Measurements from ENCODE around the gene KRT17. TPM values are rescaled to one million over a fixed set of nuclear protein-coding genes. Genes with fewer than 3 reads are reported as not detected.

Gene KRT17
- total RNA-seq, 2 experiments from 2014 or later, result not detected

DNA sequence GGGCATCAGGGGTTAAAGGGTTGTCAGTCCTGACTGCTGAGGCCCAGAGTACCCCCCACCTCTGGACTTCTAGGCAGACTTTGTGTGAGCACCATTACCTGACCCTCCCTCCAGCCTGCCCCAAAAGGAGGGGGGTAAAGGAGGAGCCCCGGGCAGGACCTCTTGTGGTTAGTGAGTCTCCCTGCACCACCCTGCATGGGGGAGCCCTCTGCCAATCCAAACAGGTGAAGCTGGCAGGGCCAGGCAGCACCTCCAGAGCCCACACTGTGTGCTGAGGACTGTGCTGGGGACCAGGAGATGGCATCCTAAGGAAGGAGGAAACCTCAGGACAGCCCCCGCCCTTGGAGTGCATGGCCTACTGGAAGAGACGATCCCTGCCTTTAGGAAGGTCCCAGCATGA, 35.1 kb downstream of the KRT17 start:
- no peak for TF ChIP-seq CTCF (IDR thresholded peaks at IDR 0.05)
- Mint-ChIP-seq H3K4me3 (no peak overlapping the region), H3K4me1 (ENCODE audit: low read depth) (no peaks in the 10 kb centered on the region), H3K27ac (no peak overlapping the region), H3K36me3 (ENCODE audit: low read depth) (no peaks in the 10 kb centered on the region), H3K27me3 (peaks cover 30% of the 10 kb centered on the region), H3K9me3 (no peaks in the 10 kb centered on the region)
- H3K27ac ChIP-seq (ENCODE audit: low read depth in 1 of 2, low read length in 2 of 2), result no peak overlapping the region
- POLR2A ChIA-PET, result no interaction called here
- H3K4me3 ChIP-seq (ENCODE audit: low read length), result no peak overlapping the region
- H3K27me3 ChIP-seq (ENCODE audit: control insufficient read depth in 1 of 2, insufficient read depth in 2 of 2, low read length in 2 of 2), result no peaks in the 10 kb centered on the region
- DNase-seq (no peak), ATAC-seq (ENCODE audit: poor library complexity) (no peak)
- H3K9me3 ChIP-seq (ENCODE audit: control insufficient read depth in 1 of 2, insufficient read depth in 1 of 2, low read length in 2 of 2), result no peaks in the 10 kb centered on the region
- CTCF ChIA-PET, result no interaction called here
- no peaks in the 10 kb centered on the region for H3K36me3 ChIP-seq (ENCODE audit: insufficient read depth, low read length)
- intact Hi-C loops (cut with DNase I, micrococcal nuclease), result no loop called here
- no peaks in the 10 kb centered on the region for H3K4me1 ChIP-seq (ENCODE audit: insufficient read depth, low read length)

GRCh38 chr17:41588126-41588810, 36.1 kb downstream of the KRT17 start:
- no peaks in the 10 kb centered on the region for H3K27me3 ChIP-seq (ENCODE audit: control insufficient read depth in 1 of 2, insufficient read depth in 2 of 2, low read length in 2 of 2)
- H3K4me3 Mint-ChIP-seq, result no peak overlapping the region
- H3K27ac ChIP-seq (ENCODE audit: low read depth in 1 of 2, low read length in 2 of 2), result no peak overlapping the region
- H3K27me3 Mint-ChIP-seq, result peaks cover 39% of the 10 kb centered on the region
- ChIA-PET POLR2A (no interaction called here), CTCF (no interaction called here)
- H3K9me3 Mint-ChIP-seq, result no peaks in the 10 kb centered on the region
- H3K36me3 ChIP-seq (ENCODE audit: insufficient read depth, low read length), result no peaks in the 10 kb centered on the region
- H3K4me3 ChIP-seq (ENCODE audit: low read length), result no peak overlapping the region
- DNase-seq (no peak), ATAC-seq (ENCODE audit: poor library complexity) (no peak)
- H3K36me3 Mint-ChIP-seq (ENCODE audit: low read depth), result no peaks in the 10 kb centered on the region
- no peaks in the 10 kb centered on the region for H3K9me3 ChIP-seq (ENCODE audit: control insufficient read depth in 1 of 2, insufficient read depth in 1 of 2, low read length in 2 of 2)
- no peaks in the 10 kb centered on the region for H3K4me1 Mint-ChIP-seq (ENCODE audit: low read depth)
- no peak for TF ChIP-seq CTCF (IDR thresholded peaks at IDR 0.05)
- no peaks in the 10 kb centered on the region for H3K4me1 ChIP-seq (ENCODE audit: insufficient read depth, low read length)
- H3K27ac Mint-ChIP-seq, result no peak overlapping the region
- intact Hi-C loops (cut with DNase I, micrococcal nuclease), result no loop called here

GRCh38 chr17:41586863-41587495, 37.4 kb downstream of the KRT17 start, which contains the start of gene KRT14:
Gene KRT14 (minus strand): TSS chr17:41586895. CDS start chr17:41586834, 61 bp downstream.
- Histone ChIP-seq H3K4me1 (ENCODE audit: insufficient read depth, low read length) (no peaks in the 10 kb centered on the region), H3K9me3 (ENCODE audit: control insufficient read depth in 1 of 2, insufficient read depth in 1 of 2, low read length in 2 of 2) (no peaks in the 10 kb centered on the region), H3K27ac (ENCODE audit: low read depth in 1 of 2, low read length in 2 of 2) (no peak within 1 kb of the TSS), H3K36me3 (ENCODE audit: insufficient read depth, low read length) (no peaks in the 10 kb centered on the region), H3K4me3 (ENCODE audit: low read length) (no peak within 1 kb of the TSS), H3K27me3 (ENCODE audit: control insufficient read depth in 1 of 2, insufficient read depth in 2 of 2, low read length in 2 of 2) (no peaks in the 10 kb centered on the region)
- no peak for ATAC-seq (ENCODE audit: poor library complexity)
- intact Hi-C loops (cut with DNase I, micrococcal nuclease), result no loop called here
- no peak within 1 kb of the TSS for H3K27ac Mint-ChIP-seq
- no peaks in the 10 kb centered on the region for H3K4me1 Mint-ChIP-seq (ENCODE audit: low read depth)
- POLR2A ChIA-PET, result no interaction called here
- CTCF ChIA-PET, result no interaction called here
- DNase-seq, result no peak
- H3K9me3 Mint-ChIP-seq, result no peaks in the 10 kb centered on the region
- H3K27me3 Mint-ChIP-seq, result peaks cover 40% of the 10 kb centered on the region
- no peak for TF ChIP-seq CTCF (IDR thresholded peaks at IDR 0.05)
- no peak within 1 kb of the TSS for H3K4me3 Mint-ChIP-seq
- no peaks in the 10 kb centered on the region for H3K36me3 Mint-ChIP-seq (ENCODE audit: low read depth)

Measured in CD4-positive, alpha-beta T cell (primary cell).